Measurements from ENCODE around the gene TRIM69. TPM values are rescaled to one million over a fixed set of nuclear protein-coding genes. Genes with fewer than 3 reads are reported as not detected.

Gene TRIM69, protein sequence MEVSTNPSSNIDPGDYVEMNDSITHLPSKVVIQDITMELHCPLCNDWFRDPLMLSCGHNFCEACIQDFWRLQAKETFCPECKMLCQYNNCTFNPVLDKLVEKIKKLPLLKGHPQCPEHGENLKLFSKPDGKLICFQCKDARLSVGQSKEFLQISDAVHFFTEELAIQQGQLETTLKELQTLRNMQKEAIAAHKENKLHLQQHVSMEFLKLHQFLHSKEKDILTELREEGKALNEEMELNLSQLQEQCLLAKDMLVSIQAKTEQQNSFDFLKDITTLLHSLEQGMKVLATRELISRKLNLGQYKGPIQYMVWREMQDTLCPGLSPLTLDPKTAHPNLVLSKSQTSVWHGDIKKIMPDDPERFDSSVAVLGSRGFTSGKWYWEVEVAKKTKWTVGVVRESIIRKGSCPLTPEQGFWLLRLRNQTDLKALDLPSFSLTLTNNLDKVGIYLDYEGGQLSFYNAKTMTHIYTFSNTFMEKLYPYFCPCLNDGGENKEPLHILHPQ
- 8.2 and 9.3 TPM in 2 replicates for total RNA-seq

GRCh38 chr15:44736181-44736765 lies at the start of gene TRIM69:
TSS of gene TRIM69 (plus strand) at chr15:44736528. CDS start at chr15:44736705, 177 bp downstream.

GRCh38 chr15:44711096-44711742 lies 25.1 kb upstream of the TRIM69 start, which contains the start of the genes B2M and PATL2:
TSS of gene B2M (plus strand) at chr15:44711517. CDS start at chr15:44711547, 30 bp downstream.
TSS of gene PATL2 (minus strand) at chr15:44711323. CDS start at chr15:44676490, 34,833 bp downstream.

Other genes starting within 250 kb of the TRIM69 start
- gene EIF3J, start 199.4 kb upstream of the TRIM69 start, total RNA-seq = 43.6 and 48.1 TPM in 2 replicates
- 32.7 and 53.6 TPM in 2 replicates for gene SPG11, start 72.9 kb upstream of the TRIM69 start, total RNA-seq
- gene PATL2, start 25.2 kb upstream of the TRIM69 start, total RNA-seq = under 0.01 and 0.09 TPM in 2 replicates
- 1,743 and 1,840 TPM in 2 replicates for gene B2M, start 25.0 kb upstream of the TRIM69 start, total RNA-seq
- gene TERB2, start 220.2 kb downstream of the TRIM69 start, total RNA-seq = not detected in 2 replicates

All from endothelial cell of coronary artery (primary cell).